GM12878 (cell line): ENCODE results near the gene RANBP1. TPM values are rescaled to one million over a fixed set of nuclear protein-coding genes. Genes with fewer than 3 reads are reported as not detected.

Experiments
- BHLHE40 ChIP-seq, 2 experiments: fragments of 450-650 bp in 1 of 2; IDR thresholded peaks; 2 replicates each; pipeline ENCODE4 v1.6.1; 2011 to 2017; ENCODE audit warnings: low read depth in 2 of 2, borderline replicate concordance in 1 of 2, improper control_type of control experiment in 1 of 2, low read length in 1 of 2, mild to moderate bottlenecking in 1 of 2
- CREB1 ChIP-seq: IDR thresholded peaks from 2 replicates; pipeline ENCODE4 v1.6.1; 2012; ENCODE audit warnings: low read depth, mild to moderate bottlenecking, inconsistent platforms
- E2F8 ChIP-seq: fragments of 450-650 bp; IDR thresholded peaks from 2 replicates; pipeline ENCODE4 v1.6.1; 2018; ENCODE audit warnings: mild to moderate bottlenecking, low read depth, moderate library complexity; ENCODE audit not compliant: partially characterized antibody
- E4F1 ChIP-seq: fragments of 450-650 bp; IDR thresholded peaks from 2 replicates; pipeline ENCODE4 v1.6.1; 2018; ENCODE audit warnings: borderline replicate concordance, mild to moderate bottlenecking; ENCODE audit not compliant: partially characterized antibody
- EED ChIP-seq: sonication (generic); IDR thresholded peaks from 2 replicates; pipeline ENCODE4 v1.6.1; 2016; ENCODE audit warnings: antibody characterized with exemption, low read depth
- EP300 ChIP-seq, 2 experiments: fragments of 150-350 bp in 1 of 2; IDR thresholded peaks; 2 replicates each; pipeline ENCODE4 v1.6.1; 2011 to 2012; ENCODE audit warnings: low read depth in 2 of 2, low read length in 2 of 2, borderline replicate concordance in 1 of 2, improper control_type of control experiment in 1 of 2, inconsistent platforms in 1 of 2; ENCODE audit not compliant: control insufficient read depth in 1 of 2
- HDGF ChIP-seq: fragments of 450-650 bp; IDR thresholded peaks from 2 replicates; pipeline ENCODE4 v1.6.1; 2016; ENCODE audit warnings: antibody characterized with exemption
- MTA2 ChIP-seq: fragments of 450-650 bp; IDR thresholded peaks from 2 replicates; pipeline ENCODE4 v1.6.1; 2016; ENCODE audit warnings: low read depth, mild to moderate bottlenecking, moderate library complexity
- PML ChIP-seq: IDR thresholded peaks from 2 replicates; pipeline ENCODE4 v1.6.1; 2012; ENCODE audit warnings: low read length, inconsistent platforms
- RB1 ChIP-seq: fragments of 450-650 bp; formaldehyde crosslinking; IDR thresholded peaks from 2 replicates; pipeline ENCODE4 v1.6.1; 2017; ENCODE audit warnings: mild to moderate bottlenecking, borderline replicate concordance
- SREBF1 ChIP-seq: IDR thresholded peaks from 2 replicates; pipeline ENCODE4 v1.6.1; 2012; ENCODE audit warnings: mild to moderate bottlenecking, low read length
- STAT3 ChIP-seq: IDR thresholded peaks from 2 replicates; pipeline ENCODE4 v1.6.1; 2011; ENCODE audit warnings: low read depth, low read length, improper control_type of control experiment
- TCF12 ChIP-seq: IDR thresholded peaks from 2 replicates; pipeline ENCODE4 v1.6.1; 2011; ENCODE audit warnings: low read depth, mild to moderate bottlenecking, low read length
- ZBTB40 ChIP-seq: fragments of 450-650 bp; IDR thresholded peaks from 2 replicates; pipeline ENCODE4 v1.6.1; 2016; ENCODE audit warnings: mild to moderate bottlenecking, moderate library complexity, borderline replicate concordance
- ZNF687 ChIP-seq: fragments of 450-650 bp; IDR thresholded peaks from 2 replicates; pipeline ENCODE4 v1.6.1; 2017; ENCODE audit warnings: mild to moderate bottlenecking, moderate library complexity
- polyA plus RNA-seq, 11 experiments: library from polyadenylated mRNA; depleted of rRNA in 4 of 11; unstranded in 6 of 11; stranded (reverse) in 5 of 11; fragments of >200 nt; fragmentation: Nextera tagmentation in 4 of 11; fragmentation: Illumina TruSeq in 1 of 11; extraction: Ambion mirVana in 4 of 11; extraction: Trizol in 1 of 11; gene quantifications; 1 replicate in 1 of 11; 2 replicates in 10 of 11; pipeline versions ENCODE4 v1.2.1 to v1.2.3, GENCODE V29; 2011 to 2016; ENCODE audit warnings: inconsistent platforms in 2 of 11, missing spikeins in 2 of 11, low read depth in 1 of 11
- total RNA-seq, 4 experiments: library from RNA; depleted of rRNA in 3 of 4; stranded (reverse); fragments of >200 nt in 3 of 4; fragmentation: Illumina TruSeq in 1 of 4; extraction: Trizol in 1 of 4; gene quantifications; 2 replicates each; pipeline versions ENCODE4 v1.2.1 to v1.2.3, GENCODE V29; 2013 to 2021

RANBP1 gene
- total and polyA plus RNA-seq, 10 of the 15 experiments (the other 5 are each of a cell fraction or from before 2014, with no cell fraction given), result 55.3 to 808 (median 394) TPM

- peak; percentile 96 for TF ChIP-seq E2F8
- peak; percentile 99 for TF ChIP-seq CREB1
- TF ChIP-seq STAT3, result no peak
- peak; percentile 59 for TF ChIP-seq E4F1
- TF ChIP-seq EED, result no peak
- TF ChIP-seq SREBF1, result peak; percentile 83; the same call in 1 of the 2 replicates
- peak; percentile 59; the same call in 1 of the 2 replicates for TF ChIP-seq PML
- no peak for TF ChIP-seq TCF12
- peak; percentile 76 for TF ChIP-seq MTA2
- peak; percentile 84 for TF ChIP-seq ZNF687
- TF ChIP-seq ZBTB40, result peak; percentile 99
- peak in 1 of 2 experiments; percentile 55; a peak in 2 of 4 replicates for TF ChIP-seq EP300 (IDR thresholded peaks at IDR 0.05; ENCODE audit: borderline replicate concordance in 1 of 2, control insufficient read depth in 1 of 2, low read depth in 2 of 2, low read length in 2 of 2)
- peak; percentile 100 for TF ChIP-seq RB1
- TF ChIP-seq HDGF, result no peak
- TF ChIP-seq BHLHE40 (IDR thresholded peaks at IDR 0.05; ENCODE audit: borderline replicate concordance in 1 of 2, low read depth in 2 of 2, low read length in 1 of 2), result peak; percentile 67 to 90; a peak in 3 of 4 replicates
These were observed 1.2 kb downstream of the RANBP1 start, which contains the start of gene TRMT2A (continued) for GRCh38 chr22:20116951-20117632.
